ENCODE results near the gene ELMO2. TPM values are rescaled to one million over a fixed set of nuclear protein-coding genes. Genes with fewer than 3 reads are reported as not detected.

The ELMO2 gene
- total RNA-seq, 1 donor from 2014 or later = 62.4 TPM

DNA sequence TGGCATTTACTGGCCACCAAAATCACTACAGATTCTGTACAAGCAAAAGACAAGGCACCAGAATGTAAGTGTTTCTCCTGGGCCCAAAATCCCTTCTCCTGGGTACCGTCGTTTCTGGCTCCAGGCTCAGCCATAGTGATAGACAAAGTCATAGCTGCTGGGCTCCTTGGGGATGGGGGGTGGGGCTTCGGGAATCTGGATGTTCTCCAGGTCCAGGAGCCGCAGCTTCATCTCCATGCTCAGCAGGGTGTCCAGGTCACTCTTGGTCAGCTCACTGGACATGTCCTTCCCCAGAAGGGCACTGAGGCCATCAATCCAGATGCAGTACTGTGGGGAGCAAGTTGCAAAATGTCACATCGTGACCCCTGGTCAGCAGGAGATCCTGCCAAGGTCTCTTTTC is 39.2 kb downstream of the ELMO2 start:
- H3K9me3 Mint-ChIP-seq = no peaks in the 10 kb centered on the region
- no peak for TF ChIP-seq CTCF (conservative IDR thresholded peaks at IDR 0.05)
- peaks cover 9% of the 10 kb centered on the region for H3K36me3 Mint-ChIP-seq (ENCODE audit: low read depth)
- no peak for DNase-seq (ENCODE audit: low read depth, low spot score)
- no peak overlapping the region for H3K4me3 Mint-ChIP-seq
- H3K27me3 Mint-ChIP-seq (ENCODE audit: low read depth) = no peaks in the 10 kb centered on the region
- peaks cover 19% of the 10 kb centered on the region for H3K4me1 Mint-ChIP-seq
- H3K27ac Mint-ChIP-seq (ENCODE audit: unreplicated experiment) = no peak overlapping the region

DNA sequence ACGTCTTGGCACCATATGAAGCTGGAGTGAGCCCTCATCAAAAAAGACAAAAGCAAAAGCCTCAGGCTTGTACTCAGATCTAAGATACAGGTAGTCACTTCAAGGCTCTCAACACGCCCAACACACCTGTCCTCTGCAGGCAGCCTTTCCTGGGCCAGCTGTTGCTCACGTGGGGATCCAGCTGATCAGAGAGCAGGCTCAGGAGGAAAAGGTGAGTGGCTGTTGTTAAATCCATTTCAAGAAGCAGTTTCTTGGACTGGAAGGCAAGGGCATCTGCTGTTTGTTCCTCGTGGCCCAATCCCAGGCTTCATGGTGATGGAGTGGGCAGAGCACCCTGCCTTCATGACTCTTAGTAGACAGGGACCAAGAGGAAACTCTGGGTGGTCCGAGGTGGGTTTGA is 39.6 kb downstream of the ELMO2 start:
- DNase-seq (ENCODE audit: low read depth, low spot score) = no peak
- Mint-ChIP-seq H3K36me3 (ENCODE audit: low read depth) (peaks cover 6% of the 10 kb centered on the region), H3K4me1 (peaks cover 22% of the 10 kb centered on the region), H3K9me3 (no peaks in the 10 kb centered on the region), H3K27ac (ENCODE audit: unreplicated experiment) (no peak overlapping the region), H3K4me3 (no peak overlapping the region), H3K27me3 (ENCODE audit: low read depth) (no peaks in the 10 kb centered on the region)
- no peak for TF ChIP-seq CTCF (conservative IDR thresholded peaks at IDR 0.05)

- Mint-ChIP-seq H3K27me3 (ENCODE audit: low read depth) (no peaks in the 10 kb centered on the region), H3K4me1 (peaks cover 23% of the 10 kb centered on the region), H3K27ac (ENCODE audit: unreplicated experiment) (no peak overlapping the region), H3K36me3 (ENCODE audit: low read depth) (peaks cover 2% of the 10 kb centered on the region), H3K4me3 (peak overlapping the region; percentile 90), H3K9me3 (no peaks in the 10 kb centered on the region)
- no peak for TF ChIP-seq CTCF (conservative IDR thresholded peaks at IDR 0.05)
- no peak for DNase-seq (ENCODE audit: low read depth, low spot score)
Measured at GRCh38 chr20:46365487-46366220, 40.8 kb downstream of the ELMO2 start.

DNA sequence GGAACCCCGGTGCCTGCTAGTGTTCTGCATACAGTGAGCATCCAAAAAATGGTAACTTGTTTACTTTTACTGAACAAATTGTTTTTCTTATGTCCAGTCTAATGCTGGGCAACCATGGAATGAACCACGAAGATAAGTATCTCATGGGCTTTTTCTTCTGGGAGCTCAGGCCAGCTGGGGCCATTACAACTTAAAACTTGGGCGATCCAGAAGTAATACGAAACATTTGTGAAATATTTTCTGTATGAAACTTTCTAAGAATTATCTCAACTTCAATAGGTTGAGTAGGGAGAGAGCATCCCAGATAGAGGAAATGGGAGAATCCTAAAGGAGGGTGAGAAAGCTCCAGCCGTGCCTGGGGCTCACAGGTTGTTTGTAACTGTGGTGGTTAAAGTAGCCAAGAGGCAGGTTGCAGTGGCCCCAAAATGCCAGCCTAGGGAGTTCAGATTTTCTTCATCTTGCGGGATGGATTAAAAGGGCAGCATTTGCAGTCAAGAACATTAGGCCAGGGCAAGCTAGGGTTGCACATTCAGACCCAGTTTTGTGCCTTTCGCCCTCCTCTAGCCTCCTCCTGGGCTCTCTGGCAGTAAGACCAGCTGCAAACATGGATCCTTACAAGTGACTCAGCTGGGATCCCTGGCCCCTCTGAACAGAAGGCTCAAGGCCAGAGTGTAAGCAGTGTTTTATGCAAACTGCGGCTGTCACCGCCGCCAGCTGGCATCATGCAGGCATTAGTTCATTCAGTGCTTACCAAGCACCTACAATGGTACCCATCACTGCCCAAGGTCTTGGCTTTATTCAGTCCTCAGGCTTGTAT is 41.5 kb downstream of the ELMO2 start:
- Mint-ChIP-seq H3K36me3 (ENCODE audit: low read depth) (peaks cover 2% of the 10 kb centered on the region), H3K4me1 (peaks cover 23% of the 10 kb centered on the region), H3K4me3 (peak overlapping the region; percentile 90)

More for the DNA sequence above, 41.5 kb downstream of the ELMO2 start:
- Mint-ChIP-seq H3K9me3 (no peaks in the 10 kb centered on the region), H3K27ac (ENCODE audit: unreplicated experiment) (peak overlapping the region; percentile 76), H3K27me3 (ENCODE audit: low read depth) (no peaks in the 10 kb centered on the region)
- no peak for TF ChIP-seq CTCF (conservative IDR thresholded peaks at IDR 0.05)
- DNase-seq (ENCODE audit: low read depth, low spot score) = no peak

Measured in neural crest cell (in vitro differentiated cells).